Measurements from ENCODE around the gene ETS1.

GRCh38 chr11:128575174-128575960, 12.0 kb downstream of the ETS1 start:
- no peak for TF ChIP-seq CTCF (IDR thresholded peaks at IDR 0.05)
- TF ChIP-seq POLR2A (IDR thresholded peaks at IDR 0.05), result no peak
